IMR-90 (cell line): ENCODE data around the gene SPARCL1. TPM values are rescaled to one million over a fixed set of nuclear protein-coding genes. Genes with fewer than 3 reads are reported as not detected.

ENCODE experiments used
- ATAC-seq: fragments of 200-7000 bp; cut with Tn5 transposase; 2 replicates; pipeline ENCODE4 v1.9.1; 2020; ENCODE audit warnings: low read depth, mild to moderate bottlenecking, moderate library complexity
- BruUV-seq: library from RNA; stranded (reverse); fragments of 400-500 nt; replicated peaks from 2 replicates; lab custom pipeline; 2021; lab: Mats Ljungman, UMichigan
- CTCF ChIA-PET: fragments of 300-600 bp; formaldehyde crosslinking; extraction: SDS; loops from one replicate; lab custom pipeline; 2021; ENCODE audit warnings: antibody characterized with exemption; lab: Yijun Ruan, JAX
- POLR2A ChIA-PET: fragments of 300-600 bp; sonication (Branson Sonifier 250); formaldehyde crosslinking; loops from one replicate; lab custom pipeline; 2022; ENCODE audit warnings: antibody characterized with exemption; ENCODE audit not compliant: unreplicated experiment; lab: Charles Lee
- DNase-seq: peaks from one replicate; pipeline ENCODE4 v3.0.0; 2013
- H2AFZ ChIP-seq: replicated peaks from 2 replicates; pipeline ENCODE3; 2013; ENCODE audit warnings: low read length, mild to moderate bottlenecking; ENCODE audit not compliant: poor library complexity
- H2AK5ac ChIP-seq: 2 replicates; pipeline ENCODE4 v1.6.1; 2013; ENCODE audit warnings: low read depth, low read length, inconsistent platforms
- H2AK9ac ChIP-seq: replicated peaks from 2 replicates; pipeline ENCODE3; 2013; ENCODE audit warnings: mild to moderate bottlenecking, low read depth, low read length, moderate library complexity; ENCODE audit not compliant: poor library complexity
- H2BK120ac ChIP-seq: 2 replicates; pipeline ENCODE4 v1.6.1; 2013; ENCODE audit warnings: low read depth, low read length, inconsistent platforms
- H2BK15ac ChIP-seq: 3 replicates; pipeline ENCODE4 v1.6.1; 2013; ENCODE audit warnings: low read depth, low read length, inconsistent platforms
- H2BK20ac ChIP-seq: 2 replicates; pipeline ENCODE4 v1.6.1; 2013; ENCODE audit warnings: low read depth, mild to moderate bottlenecking, inconsistent platforms, low read length, moderate library complexity
- H2BK5ac ChIP-seq: 2 replicates; pipeline ENCODE4 v1.6.1; 2013; ENCODE audit warnings: mild to moderate bottlenecking, low read depth, low read length, inconsistent platforms; ENCODE audit not compliant: poor library complexity, severe bottlenecking
- H3K14ac ChIP-seq: replicated peaks from 2 replicates; pipeline ENCODE4 v1.6.1; 2013; ENCODE audit warnings: low read depth, low read length, inconsistent platforms
- H3K18ac ChIP-seq: 2 replicates; pipeline ENCODE4 v1.6.1; 2013; ENCODE audit warnings: low read depth, low read length, control low read depth
- H3K23ac ChIP-seq: 2 replicates; pipeline ENCODE4 v1.6.1; 2013; ENCODE audit warnings: low read depth, low read length, inconsistent platforms
- H3K27ac ChIP-seq: 2 replicates; pipeline ENCODE4 v1.5.1; 2013; ENCODE audit warnings: mild to moderate bottlenecking, control low read depth, low read length; ENCODE audit not compliant: insufficient read depth
- H3K27me3 ChIP-seq: 2 replicates; pipeline ENCODE4 v1.6.1; 2013; ENCODE audit warnings: low read length; ENCODE audit not compliant: control insufficient read depth, insufficient read depth
- H3K36me3 ChIP-seq: 2 replicates; pipeline ENCODE4 v1.6.1; 2013; ENCODE audit warnings: low read length, mixed read lengths; ENCODE audit not compliant: control insufficient read depth, insufficient read depth
- H3K4ac ChIP-seq: 2 replicates; pipeline ENCODE4 v1.6.1; 2013; ENCODE audit warnings: low read depth, low read length, inconsistent platforms
- H3K4me1 ChIP-seq: 2 replicates; pipeline ENCODE4 v1.6.1; 2013; ENCODE audit warnings: low read length, mixed read lengths; ENCODE audit not compliant: control insufficient read depth, insufficient read depth
- H3K4me2 ChIP-seq: 2 replicates; pipeline ENCODE4 v1.6.1; 2013; ENCODE audit warnings: low read depth, mild to moderate bottlenecking, control low read depth, low read length, moderate library complexity
- H3K4me3 ChIP-seq: 2 replicates; pipeline ENCODE4 v1.5.1; 2013; ENCODE audit warnings: low read depth, mild to moderate bottlenecking, control low read depth, low read length, moderate library complexity; ENCODE audit not compliant: insufficient read depth
- H3K56ac ChIP-seq: 2 replicates; pipeline ENCODE4 v1.6.1; 2013; ENCODE audit warnings: low read length, inconsistent platforms; ENCODE audit not compliant: insufficient read depth; ENCODE audit errors: extremely low read depth
- H3K79me1 ChIP-seq, 2 experiments: 2 replicates each; pipeline ENCODE4 v1.6.1; 2013; ENCODE audit warnings: low read length in 2 of 2, inconsistent platforms in 1 of 2, low read depth in 1 of 2
- H3K9ac ChIP-seq: 2 replicates; pipeline ENCODE4 v1.6.1; 2013; ENCODE audit warnings: low read depth, low read length, control low read depth
- H3K9me1 ChIP-seq: 2 replicates; pipeline ENCODE4 v1.6.1; 2013; ENCODE audit warnings: low read length, inconsistent platforms; ENCODE audit not compliant: insufficient read depth
- H3K9me3 ChIP-seq: 2 replicates; pipeline ENCODE4 v1.6.1; 2013; ENCODE audit warnings: low read length; ENCODE audit not compliant: control insufficient read depth, insufficient read depth
- H4K20me1 ChIP-seq: 2 replicates; pipeline ENCODE4 v1.6.1; 2013; ENCODE audit warnings: low read length, inconsistent platforms; ENCODE audit not compliant: insufficient read depth
- H4K5ac ChIP-seq: 2 replicates; pipeline ENCODE4 v1.6.1; 2013; ENCODE audit warnings: mild to moderate bottlenecking, low read depth, low read length, control low read depth
- H4K8ac ChIP-seq, 2 experiments: 2 replicates each; pipeline ENCODE4 v1.6.1; 2013; ENCODE audit warnings: low read depth in 2 of 2, low read length in 2 of 2, control low read depth in 1 of 2, inconsistent platforms in 1 of 2
- H4K91ac ChIP-seq: 2 replicates; pipeline ENCODE4 v1.6.1; 2013; ENCODE audit warnings: low read depth, low read length, inconsistent platforms; ENCODE audit not compliant: insufficient read depth
- BHLHE40 ChIP-seq: fragments of 150-350 bp; IDR thresholded peaks from 2 replicates; pipeline ENCODE4 v1.6.1; 2016; ENCODE audit warnings: mild to moderate bottlenecking, low read depth, low read length
- CTCF ChIP-seq: conservative IDR thresholded peaks from 2 replicates; pipeline ENCODE4 v1.5.1; 2012; ENCODE audit warnings: mild to moderate bottlenecking, low read depth, low read length, improper control_type of control experiment
- RAD21 ChIP-seq: IDR thresholded peaks from 2 replicates; pipeline ENCODE4 v1.6.1; 2012; ENCODE audit warnings: low read length, improper control_type of control experiment
- SMC3 ChIP-seq: fragments of 150-350 bp; IDR thresholded peaks from 2 replicates; pipeline ENCODE4 v1.6.1; 2016; ENCODE audit warnings: low read depth, mild to moderate bottlenecking, antibody characterized with exemption, low read length, moderate library complexity
- WGBS, 2 experiments: methylation state at CpG; one replicate each; pipeline versions ENCODE4 v1.1.5 to v1.1.7; 2013; ENCODE audit warnings: missing lambda C conversion rate in 2 of 2; ENCODE audit not compliant: insufficient read length in 1 of 2; ENCODE audit errors: extremely low coverage in 2 of 2; 5-methylcytosine and 5-hydroxymethylcytosine counted together
- dilution Hi-C: fragments of 300-500 bp; cut with HindIII; formaldehyde crosslinking; loops from one replicate; pipeline ENCODE4 v1.14.3; 2018; ENCODE audit warnings: low sequenced_read_pairs; ENCODE audit not compliant: unreplicated experiment
- in situ Hi-C: fragments of 300-500 bp; cut with MboI; formaldehyde crosslinking; loops from 3 replicates; pipeline ENCODE4 v1.14.3; 2019; ENCODE audit warnings: low sequenced_read_pairs, inconsistent platforms, mixed read lengths
- intact Hi-C: fragments of 100-400 bp; cut with micrococcal nuclease; formaldehyde crosslinking; loops from 2 replicates; pipeline ENCODE4 v1.10.0; 2022
- polyA plus RNA-seq, 3 experiments: library from polyadenylated mRNA; depleted of rRNA; stranded (reverse); fragments of >200 nt; gene quantifications; 2 replicates each; pipeline ENCODE4 v1.2.3, GENCODE V29; 2012; ENCODE audit warnings: low replicate concordance in 1 of 3
- total RNA-seq: library from RNA; depleted of rRNA; stranded (reverse); fragments of >200 nt; gene quantifications from 2 replicates; pipeline ENCODE4 v1.2.3, GENCODE V29; 2012

SPARCL1 gene
- total and polyA plus RNA-seq, 2 of the 4 experiments (the other 2 are of a cell fraction), result not detected

- POLR2A ChIA-PET, result no interaction called here
- no peak overlapping the region for H2BK5ac ChIP-seq
- H3K9ac ChIP-seq, result no peak overlapping the region
- H3K23ac ChIP-seq, result no peak overlapping the region
- H3K27ac ChIP-seq, result no peak overlapping the region
- H3K9me3 ChIP-seq, result no peaks in the 10 kb centered on the region
- no peak overlapping the region for H2BK120ac ChIP-seq
- 0 out of 2 replicates have a peak, but pooled peaks cover 1% of the 10 kb centered on the region for H3K36me3 ChIP-seq
- no peaks in the 10 kb centered on the region for H4K20me1 ChIP-seq
- no peak overlapping the region for H2AFZ ChIP-seq
- H3K9me1 ChIP-seq, result no peaks in the 10 kb centered on the region
- no peaks in the 10 kb centered on the region for H3K79me1 ChIP-seq
- CTCF ChIA-PET, result interaction anchor here (0.7 to 1.2 kb wide), 8 partner anchors 9 to 551 kb away, joined by 3 to 5 read pairs (median 4); no protein-coding TSS in a partner anchor
- intact Hi-C loops (loop anchor here (1.0 to 5.0 kb wide), 4 partner anchors 91 to 316 kb away; no protein-coding TSS in a partner anchor), in situ Hi-C loops (loop anchor here (5.0 to 25.0 kb wide), 3 partner anchors 91 to 554 kb away; no protein-coding TSS in a partner anchor), dilution Hi-C loops (no loop called here)
- WGBS, 2 experiments, result no CpG with 5 or more reads among the region's 7 CpGs
- no peak overlapping the region for H3K4ac ChIP-seq
- H2AK5ac ChIP-seq, result no peak overlapping the region
- H2AK9ac ChIP-seq, result no peak overlapping the region
- no peaks in the 10 kb centered on the region; the same call in 1 of the 2 replicates for H3K4me1 ChIP-seq
- BruUV-seq, result no TSS peak
- TF ChIP-seq SMC3 (peak; percentile 90), BHLHE40 (no peak), RAD21 (peak; percentile 74), CTCF (peak; percentile 73)
- no peak overlapping the region for H4K8ac ChIP-seq
- no peak overlapping the region for H2BK20ac ChIP-seq
- H4K91ac ChIP-seq, result no peak overlapping the region
- no peak overlapping the region for H3K56ac ChIP-seq
- H3K27me3 ChIP-seq, result no peaks in the 10 kb centered on the region
- H4K5ac ChIP-seq, result no peak overlapping the region
- no peak overlapping the region for H3K4me3 ChIP-seq
- DNase-seq (peak; percentile 69), ATAC-seq (peak; percentile 65; the same call in 1 of the 2 replicates)
- no peak overlapping the region for H3K4me2 ChIP-seq
- H2BK15ac ChIP-seq, result no peak overlapping the region
- H3K18ac ChIP-seq, result no peak overlapping the region
- no peak overlapping the region for H3K14ac ChIP-seq
These were observed 63.3 kb downstream of the SPARCL1 start for GRCh38 chr4:87465739-87466366.
